Measurements from ENCODE around the gene MRPS10.
A peak's percentile ranks its signal among the peaks of the same experiment; 100 is the strongest.
"Not testable (repeated sequence)": the region's sequence is repeated elsewhere in the genome, so short reads cannot be mapped to it uniquely, and the experiment has no call there.

The MRPS10 gene

GRCh38 chr6:42197555-42198362, 19.9 kb downstream of the MRPS10 start:
- TF ChIP-seq CTCF (IDR thresholded peaks at IDR 0.05; ENCODE audit: low read depth, low read length) = peak; percentile 18; the same call in 1 of the 2 replicates
- H3K4me3 ChIP-seq (ENCODE audit: low read depth, low read length) = no peak overlapping the region

GRCh38 chr6:42195415-42195814, 22.2 kb downstream of the MRPS10 start:
- no peak overlapping the region for H3K4me3 ChIP-seq (ENCODE audit: low read depth, low read length)
- no peak for TF ChIP-seq CTCF (IDR thresholded peaks at IDR 0.05; ENCODE audit: low read depth, low read length)

GRCh38 chr6:42194056-42194455, 23.6 kb downstream of the MRPS10 start:
- H3K4me3 ChIP-seq (ENCODE audit: low read depth, low read length) = no peak overlapping the region
- TF ChIP-seq CTCF (IDR thresholded peaks at IDR 0.05; ENCODE audit: low read depth, low read length) = no peak

- H3K4me3 ChIP-seq (ENCODE audit: low read depth, low read length) = no peak overlapping the region
- no peak for TF ChIP-seq CTCF (IDR thresholded peaks at IDR 0.05; ENCODE audit: low read depth, low read length)
Measured at GRCh38 chr6:42193491-42193894, 24.2 kb downstream of the MRPS10 start.

GRCh38 chr6:42192385-42192784, 25.3 kb downstream of the MRPS10 start:
- not testable (repeated sequence) for H3K4me3 ChIP-seq (ENCODE audit: low read depth, low read length)

GRCh38 chr6:42190554-42191183, 27.0 kb downstream of the MRPS10 start:
- H3K4me3 ChIP-seq (ENCODE audit: low read depth, low read length) = no peak overlapping the region
- no peak for TF ChIP-seq CTCF (IDR thresholded peaks at IDR 0.05; ENCODE audit: low read depth, low read length)

- H3K4me3 ChIP-seq (ENCODE audit: low read depth, low read length) = no peak overlapping the region
- no peak for TF ChIP-seq CTCF (IDR thresholded peaks at IDR 0.05; ENCODE audit: low read depth, low read length)
Measured at GRCh38 chr6:42188406-42188805, 29.3 kb downstream of the MRPS10 start.
